ACHN (cell line): Measurements from ENCODE around the gene PIK3R5.

Source experiments
- DNase-seq: peaks from one replicate; pipeline ENCODE4 v3.0.0-alpha.2; 2015
- in situ Hi-C: cut with HindIII; loops from 2 replicates; pipeline ENCODE4 v1.10.0; 2017; ENCODE audit warnings: low sequenced_read_pairs, low pct_ligation_motif_present, low pct_unique_long_range_greater_than_20kb

Gene PIK3R5

DNA sequence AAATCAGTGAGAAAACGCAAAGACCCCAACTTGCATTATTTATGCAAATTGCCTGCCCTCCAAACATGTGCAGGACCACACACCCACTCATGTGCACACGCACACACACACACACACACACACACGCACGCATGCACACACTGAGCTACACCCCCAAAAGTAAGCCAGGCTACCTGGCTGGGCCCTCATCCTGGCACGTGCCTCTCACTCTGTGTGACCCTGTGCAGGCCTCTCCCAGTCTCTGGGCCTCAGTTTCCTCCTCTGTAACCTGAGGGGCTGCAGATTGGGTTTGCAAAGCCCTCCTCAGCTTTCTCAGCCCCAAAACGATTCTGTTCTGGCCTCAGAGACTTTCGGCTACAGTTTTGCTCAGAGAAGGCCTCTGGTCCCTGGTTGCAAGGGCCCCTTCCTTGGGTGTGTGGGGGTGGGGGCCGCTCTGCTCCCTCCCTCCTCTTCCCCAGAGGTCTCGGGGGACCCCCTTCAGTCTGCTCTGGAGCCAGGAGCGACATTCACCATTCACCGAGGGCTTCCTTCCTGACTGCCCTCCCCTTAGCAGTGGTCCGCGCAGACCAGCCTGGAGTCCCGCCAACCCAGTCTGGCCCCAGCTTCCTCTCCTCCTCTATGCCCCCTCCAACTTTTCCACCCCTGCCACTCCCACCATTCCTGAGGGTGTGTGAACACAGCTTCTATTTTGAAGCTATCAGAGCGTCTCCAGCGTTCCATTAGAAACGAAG lies 92.6 kb downstream of the PIK3R5 start:
- in situ Hi-C loops = no loop called here

DNA sequence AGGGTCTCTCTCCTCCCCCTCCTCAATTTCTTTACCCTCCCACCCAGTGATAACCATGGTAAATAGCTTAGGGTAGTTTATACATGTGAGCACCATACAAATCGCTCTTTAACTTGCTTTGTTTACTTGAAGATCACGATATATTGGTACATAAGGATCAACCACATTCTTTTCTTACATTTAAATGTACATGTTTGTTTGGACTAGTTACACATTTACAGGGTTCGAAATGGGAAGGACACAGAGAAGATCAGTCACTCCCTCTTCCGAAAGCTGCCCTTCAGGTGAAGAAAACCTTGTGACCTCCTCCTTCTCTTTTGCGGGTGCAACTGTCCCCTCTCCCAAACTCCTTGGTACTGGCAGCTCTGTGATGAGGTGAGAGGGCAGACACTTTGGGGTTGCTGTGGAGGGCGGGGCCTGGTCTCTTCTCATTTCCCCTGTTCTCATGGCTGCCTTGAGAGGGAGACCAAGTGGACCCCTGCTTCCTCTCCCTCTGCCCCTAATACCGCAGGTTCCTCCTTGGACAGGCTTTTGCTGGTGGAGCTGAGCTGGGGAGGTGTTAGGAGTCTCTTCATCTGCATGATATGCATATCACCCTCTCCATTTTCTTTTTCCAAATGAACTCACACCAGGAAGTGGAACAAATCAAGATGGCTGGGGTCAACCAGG lies 93.3 kb downstream of the PIK3R5 start:
- no peak for DNase-seq
- in situ Hi-C loops = no loop called here

More for the DNA sequence above, 92.6 kb downstream of the PIK3R5 start:
- DNase-seq = no peak

DNA sequence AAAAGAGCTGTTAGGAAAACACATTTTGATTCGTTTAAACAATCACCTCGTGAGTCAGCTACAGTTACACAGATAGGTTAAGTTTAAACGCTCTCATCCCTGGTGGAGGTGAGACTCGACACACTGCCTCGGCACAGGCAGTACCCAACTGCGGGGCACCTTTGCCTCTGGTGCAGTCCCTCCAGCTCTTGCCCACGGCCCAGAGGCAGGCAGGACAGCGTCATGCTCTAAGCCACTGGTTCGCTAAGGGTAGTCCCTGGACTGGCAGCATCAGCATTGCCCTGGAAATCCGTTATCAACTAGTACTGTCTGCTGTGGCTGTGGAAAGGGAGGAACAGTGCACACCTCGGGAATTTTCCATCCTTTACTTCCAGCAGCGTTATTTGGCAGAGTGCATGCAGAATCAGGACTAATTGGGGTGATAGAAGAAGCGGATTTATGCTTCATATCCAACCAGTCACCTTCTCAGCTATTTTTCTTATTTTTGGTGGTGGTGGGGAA lies 94.4 kb downstream of the PIK3R5 start:
- DNase-seq = no peak

DNA sequence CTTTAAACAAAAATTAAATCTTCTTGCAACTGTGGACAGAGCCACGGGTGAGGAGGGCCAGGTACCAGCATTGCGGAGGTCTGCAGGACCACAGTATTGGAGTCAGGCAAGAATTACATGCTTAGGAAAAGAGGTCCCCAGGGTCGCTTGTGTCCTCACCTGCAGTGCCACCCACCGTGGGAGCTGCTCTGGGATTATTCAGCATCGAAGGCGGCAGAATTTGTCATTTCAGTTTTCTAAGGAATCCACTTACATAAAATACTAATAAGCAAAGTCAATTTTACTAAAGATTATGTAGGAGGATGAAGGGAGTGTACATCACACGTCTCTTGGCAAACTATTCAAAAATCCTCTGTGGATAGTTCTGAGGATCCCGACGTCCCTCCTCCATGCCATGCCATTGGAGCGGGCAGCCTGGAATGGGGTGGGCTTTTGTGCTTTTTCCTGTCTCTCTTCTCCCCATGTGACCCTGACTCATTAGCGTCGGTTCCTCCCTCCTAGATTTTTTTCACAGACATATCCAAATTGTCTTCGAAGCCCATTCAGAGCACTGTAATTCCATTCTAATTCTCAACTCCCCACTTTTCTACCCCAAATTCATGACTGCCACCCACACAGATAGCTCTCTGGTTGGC lies 95.0 kb downstream of the PIK3R5 start:
- in situ Hi-C loops = no loop called here
- DNase-seq = no peak

More for the DNA sequence above, 94.4 kb downstream of the PIK3R5 start:
- in situ Hi-C loops = no loop called here

DNA sequence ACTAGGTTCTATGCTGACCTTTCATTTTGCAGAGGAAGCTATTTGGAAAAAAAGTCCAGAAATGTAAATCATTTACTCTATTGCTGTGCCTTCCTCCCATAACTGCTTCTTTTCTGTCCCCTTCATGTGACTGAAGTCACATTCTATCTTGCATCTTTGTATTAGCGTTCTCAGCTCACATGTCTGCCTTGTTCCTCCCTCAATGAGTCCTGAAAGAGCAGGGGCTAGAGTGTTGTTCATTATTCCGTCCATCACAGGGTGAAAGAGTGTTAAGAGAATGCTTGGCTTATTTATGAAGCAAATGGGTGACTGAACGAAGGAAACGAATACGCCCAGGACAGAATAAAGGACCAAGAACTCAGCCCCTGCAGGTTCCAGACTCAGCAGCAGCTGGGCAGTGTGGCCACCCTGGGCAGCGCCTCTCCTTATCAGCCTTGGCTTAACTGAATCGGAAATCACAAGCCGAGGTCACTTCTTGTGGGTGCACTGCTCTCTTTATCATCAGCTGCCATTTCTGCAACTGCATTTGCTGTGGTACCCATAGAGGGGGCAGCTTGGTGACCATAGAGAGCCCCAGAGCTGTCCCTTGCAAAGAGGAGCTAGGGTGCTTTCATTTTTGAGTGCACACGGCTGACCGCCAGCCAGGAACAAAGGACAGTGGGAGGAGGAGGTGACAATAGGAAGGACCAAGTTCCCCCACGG lies 96.2 kb downstream of the PIK3R5 start:
- no peak for DNase-seq
- in situ Hi-C loops = no loop called here

DNA sequence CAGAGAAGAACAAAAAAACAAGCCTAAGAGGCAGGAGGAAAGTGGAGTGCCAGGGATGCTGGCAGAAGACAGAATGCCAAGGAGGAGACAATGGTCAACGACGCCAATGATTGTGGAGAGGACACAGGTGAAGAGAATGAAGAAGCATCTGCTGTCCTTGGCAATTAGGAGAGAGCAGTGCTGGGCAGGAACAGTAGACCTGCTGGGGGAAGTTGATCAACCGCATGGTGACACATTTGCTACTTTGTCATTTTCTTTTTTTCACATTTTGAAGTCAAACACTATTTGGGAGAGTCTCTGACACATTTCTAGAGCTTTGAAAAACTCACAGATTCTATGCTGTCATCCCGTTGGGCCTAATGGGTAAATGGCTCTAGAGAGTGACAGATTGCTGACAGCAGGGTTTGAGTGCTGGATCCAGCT lies 97.0 kb downstream of the PIK3R5 start:
- no peak for DNase-seq
- in situ Hi-C loops = no loop called here

DNA sequence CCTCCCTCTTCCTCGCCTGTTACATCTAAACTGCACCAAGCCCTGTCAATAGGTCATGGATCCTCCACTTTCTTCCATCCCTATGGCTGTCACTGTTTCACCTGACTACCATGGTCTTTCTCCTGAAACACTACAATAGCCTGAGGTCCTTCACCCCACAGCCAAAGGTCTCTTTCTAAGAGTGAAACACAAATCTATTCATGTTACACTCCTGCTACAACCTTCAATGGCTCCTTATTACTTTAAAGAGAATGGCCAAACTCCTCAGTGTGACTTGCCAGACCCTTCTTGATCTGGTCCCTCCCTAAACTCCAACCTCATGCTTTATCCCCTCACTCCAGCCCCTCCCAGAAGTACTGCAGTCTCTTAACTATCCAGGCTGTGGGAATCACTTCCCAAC lies 97.4 kb downstream of the PIK3R5 start:
- DNase-seq = no peak
- in situ Hi-C loops = no loop called here

DNA sequence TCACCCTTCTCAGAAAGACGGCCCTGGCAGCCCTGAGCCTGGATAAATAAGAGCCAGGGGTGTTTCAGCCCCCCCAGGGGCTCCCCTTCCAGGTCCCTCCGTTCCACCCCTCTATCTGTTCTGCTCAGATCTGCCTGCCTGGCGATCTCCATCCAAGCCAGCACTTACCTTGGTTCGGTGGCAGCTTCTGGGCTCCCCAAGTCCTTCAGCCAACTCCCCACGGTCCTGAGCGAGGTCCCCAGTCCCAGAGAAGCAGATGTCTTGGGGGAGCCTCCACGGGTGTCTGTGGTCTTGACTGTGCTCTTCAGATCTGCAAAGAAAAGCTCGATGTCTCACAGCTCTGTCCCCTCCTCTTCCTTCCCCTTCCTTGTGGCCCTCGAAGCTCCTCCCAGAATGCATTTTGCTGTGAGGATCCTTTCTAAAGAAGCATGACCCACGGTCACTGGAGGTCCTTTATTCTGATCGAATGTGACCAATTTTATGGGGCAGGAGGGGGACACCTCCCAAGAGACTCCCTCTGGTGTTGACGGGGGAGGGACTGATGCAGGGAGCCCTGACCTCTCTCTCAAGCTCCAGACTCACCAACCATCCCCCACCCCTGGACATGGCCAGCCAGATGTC lies 98.0 kb downstream of the PIK3R5 start, which contains the start of gene PIK3R6:
TSS of gene PIK3R6 (minus strand) at position 314 of the 621 bp plus-strand sequence. CDS start 17,880 bp downstream, outside the sequence.
- in situ Hi-C loops = no loop called here

DNA sequence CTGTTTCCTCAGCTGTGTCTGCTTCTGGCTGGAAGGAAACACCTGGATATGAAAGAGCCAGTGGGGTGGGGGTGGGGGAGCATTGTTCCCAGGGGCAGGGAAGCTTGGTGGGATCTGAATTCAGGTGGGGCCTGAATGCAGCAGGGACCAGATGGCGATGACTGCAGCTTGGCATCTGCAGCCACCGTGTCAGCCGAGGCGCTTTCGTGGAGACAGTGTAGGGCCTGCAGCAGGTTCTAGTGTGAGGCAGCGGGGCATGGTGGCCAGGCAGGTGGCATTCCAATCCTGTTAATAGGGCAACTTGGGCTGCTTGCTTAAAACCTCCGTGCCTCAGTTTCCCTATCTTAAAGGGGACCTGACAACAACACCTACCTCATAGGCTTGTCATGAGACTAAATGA lies 99.7 kb downstream of the PIK3R5 start:
- in situ Hi-C loops = no loop called here
- DNase-seq = no peak

More for the DNA sequence above, 98.0 kb downstream of the PIK3R5 start, which contains the start of gene PIK3R6:
- DNase-seq = no peak

DNA sequence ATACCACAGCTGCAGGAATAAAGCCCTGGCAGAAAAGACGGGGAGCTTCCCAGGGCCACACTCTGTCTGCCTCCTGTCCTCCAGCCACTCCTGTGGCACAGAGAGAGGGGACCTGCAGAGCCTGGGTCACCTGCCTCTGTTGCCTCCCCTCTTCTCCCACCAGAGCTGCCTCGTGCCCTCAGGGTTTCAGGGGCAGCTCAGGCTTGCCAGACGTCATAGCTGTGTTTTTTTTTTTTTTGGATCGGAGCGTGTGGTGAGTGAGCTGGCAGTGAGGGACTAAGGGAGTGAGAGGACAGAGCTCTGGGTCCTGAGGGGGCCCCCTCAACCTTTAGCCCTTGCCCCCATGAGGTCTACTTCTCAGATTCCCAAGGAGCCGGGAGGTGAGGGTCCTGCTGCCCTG lies 100.1 kb downstream of the PIK3R5 start:
- in situ Hi-C loops = no loop called here
- DNase-seq = no peak

DNA sequence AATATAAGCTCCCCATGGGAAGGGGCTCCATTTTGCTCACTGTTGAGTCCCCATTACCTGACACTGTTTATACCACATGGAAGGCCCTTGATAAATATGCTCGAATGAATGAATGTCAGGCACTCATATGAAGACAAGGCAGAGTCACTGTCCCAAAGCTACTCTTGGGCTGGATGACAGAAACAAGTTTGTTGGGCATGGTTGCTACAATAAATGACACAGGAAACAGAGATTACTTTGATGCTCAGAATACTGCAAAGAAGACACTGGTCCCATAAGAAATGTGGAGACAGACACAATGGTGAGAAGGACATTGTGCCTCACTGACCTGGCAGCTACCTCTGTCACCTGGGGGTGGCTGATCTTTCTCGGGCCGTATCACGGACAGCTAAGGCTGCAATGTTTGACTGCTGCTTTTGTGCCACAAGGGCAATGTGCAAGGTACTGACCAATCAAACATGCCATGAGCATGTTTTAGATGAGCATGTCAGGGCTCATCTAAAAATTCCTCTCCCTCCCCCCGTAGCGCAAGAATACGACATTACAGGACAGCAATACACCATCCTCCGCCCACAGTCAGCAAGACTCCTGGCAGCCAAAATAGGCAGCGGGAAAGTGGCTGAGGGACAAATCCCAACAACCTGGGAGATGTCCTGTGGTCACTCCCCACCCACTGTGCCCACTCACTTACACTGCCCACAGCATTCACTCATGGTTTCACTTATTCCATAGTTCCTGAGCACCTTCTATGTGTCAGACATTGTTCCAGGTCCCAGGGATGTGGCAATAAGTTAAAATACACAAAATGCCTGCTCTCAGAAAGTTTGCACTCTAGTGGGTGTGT lies 103.1 kb downstream of the PIK3R5 start:
- in situ Hi-C loops = no loop called here

DNA sequence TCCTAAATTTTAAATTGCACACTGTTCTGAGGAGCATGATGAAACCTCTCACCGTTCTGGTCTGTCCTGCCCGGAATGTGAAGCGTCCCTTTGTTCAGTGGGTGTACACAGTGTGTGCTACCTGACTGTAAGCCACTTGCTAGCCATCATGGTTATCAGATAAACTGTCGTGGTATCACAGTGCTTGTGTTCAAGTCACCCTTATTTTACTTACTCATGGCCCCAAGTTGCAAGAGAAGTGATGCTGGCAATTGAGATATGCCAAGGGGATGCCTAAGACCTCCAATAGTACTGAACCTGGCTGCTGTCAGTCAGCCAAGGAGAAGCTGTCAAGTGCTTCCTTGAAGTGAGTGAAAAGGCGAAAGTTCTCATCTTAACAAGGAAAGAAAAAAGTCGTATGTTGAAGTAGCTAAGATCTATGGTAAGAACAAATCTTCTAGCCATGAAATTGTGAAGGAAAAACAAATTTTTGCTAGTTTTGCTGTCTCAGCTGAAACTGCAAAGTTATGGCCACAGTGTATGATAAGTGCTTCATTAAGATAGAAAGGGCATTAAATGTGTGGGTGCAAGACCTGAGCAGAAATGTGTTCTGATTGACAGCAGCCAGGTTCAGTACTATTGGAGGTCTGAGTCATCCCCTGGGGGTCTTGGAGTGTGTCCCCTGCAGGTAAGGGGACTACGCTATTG lies 103.9 kb downstream of the PIK3R5 start:
- in situ Hi-C loops = no loop called here
- no peak for DNase-seq

More for the DNA sequence above, 103.1 kb downstream of the PIK3R5 start:
- no peak for DNase-seq

DNA sequence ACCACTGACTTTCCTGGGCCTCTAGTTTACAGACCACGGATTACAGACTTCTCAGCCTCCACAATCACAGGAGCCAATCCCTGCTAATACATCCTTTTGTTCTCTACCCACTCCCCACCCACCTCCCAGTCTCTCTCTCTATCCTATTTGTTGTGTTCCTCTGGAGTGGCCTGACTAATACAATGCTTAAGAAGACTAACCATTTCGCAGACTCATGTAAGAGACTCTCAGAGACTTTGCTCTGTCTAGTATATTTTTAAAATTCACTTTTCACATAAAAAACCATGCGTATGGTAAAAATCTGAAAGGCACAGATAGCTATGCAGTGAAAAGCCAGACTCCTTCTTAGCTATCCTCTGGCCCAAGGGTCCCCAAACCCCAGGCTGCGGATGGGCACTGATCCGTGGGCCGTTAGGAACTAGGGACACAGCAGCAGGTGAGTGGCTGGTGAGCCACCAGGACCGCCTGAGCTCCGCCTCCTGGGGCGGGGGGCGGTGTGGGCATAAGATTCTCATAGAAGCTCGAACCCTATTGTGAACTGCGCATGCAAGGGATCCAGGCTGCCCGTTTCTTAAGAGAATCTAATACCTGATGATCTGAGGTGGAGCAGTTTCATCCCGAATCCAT lies 105.6 kb downstream of the PIK3R5 start:
- no peak for DNase-seq
- in situ Hi-C loops = no loop called here

DNA sequence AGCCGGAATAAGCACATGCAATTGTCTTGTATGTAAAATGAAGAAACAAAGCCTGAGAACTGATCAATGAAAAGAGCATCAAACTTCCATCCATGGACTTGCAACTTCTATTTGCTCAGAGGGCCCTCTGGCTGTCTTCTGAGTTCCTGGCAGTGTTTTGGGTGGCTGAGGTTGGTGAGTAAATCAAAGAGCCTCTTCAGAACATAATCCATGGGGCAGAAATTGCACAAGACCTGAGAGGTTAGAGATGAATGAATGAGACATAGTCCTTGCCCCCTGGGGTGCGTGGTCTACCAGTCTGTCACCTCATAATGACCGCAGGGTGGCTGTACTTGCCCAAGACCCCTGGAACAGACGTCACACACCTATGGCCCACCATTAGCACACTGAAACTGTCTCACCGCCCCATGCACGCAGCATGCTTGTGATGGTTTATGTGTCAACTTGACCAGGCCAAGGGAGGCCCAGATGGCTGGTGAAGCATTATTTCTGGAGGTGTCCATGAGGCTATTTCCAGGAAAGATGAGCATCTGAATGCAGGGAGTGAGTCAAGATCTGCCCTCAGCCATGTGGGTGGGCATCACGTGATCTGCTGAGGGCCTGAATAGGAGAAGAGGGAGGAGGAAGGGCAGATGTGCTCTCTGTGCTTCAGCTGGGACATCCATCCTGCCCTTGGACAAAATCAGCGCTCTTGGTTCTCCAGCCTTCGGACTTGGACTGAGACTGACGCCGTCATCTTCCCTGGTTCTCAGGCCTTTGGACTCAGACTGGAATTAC lies 106.3 kb downstream of the PIK3R5 start:
- no peak for DNase-seq
- in situ Hi-C loops = no loop called here

DNA sequence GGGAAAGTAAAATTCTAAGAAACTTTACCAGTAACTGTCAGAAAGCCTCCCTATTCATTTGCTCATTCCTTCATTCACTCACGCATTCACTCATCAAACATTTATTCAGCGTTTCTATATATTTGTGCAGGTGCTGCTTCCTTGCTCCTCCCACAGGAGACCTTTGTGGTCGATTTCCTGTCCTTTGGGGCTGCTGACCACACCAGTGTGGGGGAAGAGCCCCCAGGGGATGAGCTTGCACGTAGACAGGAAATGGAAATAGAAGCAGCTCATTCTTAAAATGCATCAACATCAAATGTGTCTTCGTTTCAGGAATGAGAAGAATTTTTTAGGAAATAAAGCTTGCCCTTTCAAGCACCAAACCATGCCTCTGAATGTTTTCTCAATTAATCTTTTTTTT lies 107.6 kb downstream of the PIK3R5 start:
- no peak for DNase-seq
- in situ Hi-C loops = no loop called here
